IMR-90 (cell line): Measurements from ENCODE around the gene ACTRT2. TPM values are rescaled to one million over a fixed set of nuclear protein-coding genes. Genes with fewer than 3 reads are reported as not detected.

ENCODE experiments used
- ATAC-seq: fragments of 200-7000 bp; cut with Tn5 transposase; 2 replicates; pipeline ENCODE4 v1.9.1; 2020; ENCODE audit warnings: low read depth, mild to moderate bottlenecking, moderate library complexity
- BruUV-seq: library from RNA; stranded (reverse); fragments of 400-500 nt; replicated peaks from 2 replicates; lab custom pipeline; 2021; lab: Mats Ljungman, UMichigan
- CTCF ChIA-PET: fragments of 300-600 bp; formaldehyde crosslinking; extraction: SDS; loops from one replicate; lab custom pipeline; 2021; ENCODE audit warnings: antibody characterized with exemption; lab: Yijun Ruan, JAX
- POLR2A ChIA-PET: fragments of 300-600 bp; sonication (Branson Sonifier 250); formaldehyde crosslinking; loops from one replicate; lab custom pipeline; 2022; ENCODE audit warnings: antibody characterized with exemption; ENCODE audit not compliant: unreplicated experiment; lab: Charles Lee
- DNase-seq: peaks from one replicate; pipeline ENCODE4 v3.0.0; 2013
- H2AFZ ChIP-seq: replicated peaks from 2 replicates; pipeline ENCODE3; 2013; ENCODE audit warnings: low read length, mild to moderate bottlenecking; ENCODE audit not compliant: poor library complexity
- H2AK5ac ChIP-seq: 2 replicates; pipeline ENCODE4 v1.6.1; 2013; ENCODE audit warnings: low read depth, low read length, inconsistent platforms
- H2AK9ac ChIP-seq: replicated peaks from 2 replicates; pipeline ENCODE3; 2013; ENCODE audit warnings: mild to moderate bottlenecking, low read depth, low read length, moderate library complexity; ENCODE audit not compliant: poor library complexity
- H2BK120ac ChIP-seq: 2 replicates; pipeline ENCODE4 v1.6.1; 2013; ENCODE audit warnings: low read depth, low read length, inconsistent platforms
- H2BK15ac ChIP-seq: 3 replicates; pipeline ENCODE4 v1.6.1; 2013; ENCODE audit warnings: low read depth, low read length, inconsistent platforms
- H2BK20ac ChIP-seq: 2 replicates; pipeline ENCODE4 v1.6.1; 2013; ENCODE audit warnings: low read depth, mild to moderate bottlenecking, inconsistent platforms, low read length, moderate library complexity
- H2BK5ac ChIP-seq: 2 replicates; pipeline ENCODE4 v1.6.1; 2013; ENCODE audit warnings: mild to moderate bottlenecking, low read depth, low read length, inconsistent platforms; ENCODE audit not compliant: poor library complexity, severe bottlenecking
- H3K14ac ChIP-seq: replicated peaks from 2 replicates; pipeline ENCODE4 v1.6.1; 2013; ENCODE audit warnings: low read depth, low read length, inconsistent platforms
- H3K18ac ChIP-seq: 2 replicates; pipeline ENCODE4 v1.6.1; 2013; ENCODE audit warnings: low read depth, low read length, control low read depth
- H3K23ac ChIP-seq: 2 replicates; pipeline ENCODE4 v1.6.1; 2013; ENCODE audit warnings: low read depth, low read length, inconsistent platforms
- H3K27ac ChIP-seq: 2 replicates; pipeline ENCODE4 v1.5.1; 2013; ENCODE audit warnings: mild to moderate bottlenecking, control low read depth, low read length; ENCODE audit not compliant: insufficient read depth
- H3K27me3 ChIP-seq: 2 replicates; pipeline ENCODE4 v1.6.1; 2013; ENCODE audit warnings: low read length; ENCODE audit not compliant: control insufficient read depth, insufficient read depth
- H3K36me3 ChIP-seq: 2 replicates; pipeline ENCODE4 v1.6.1; 2013; ENCODE audit warnings: low read length, mixed read lengths; ENCODE audit not compliant: control insufficient read depth, insufficient read depth
- H3K4ac ChIP-seq: 2 replicates; pipeline ENCODE4 v1.6.1; 2013; ENCODE audit warnings: low read depth, low read length, inconsistent platforms
- H3K4me1 ChIP-seq: 2 replicates; pipeline ENCODE4 v1.6.1; 2013; ENCODE audit warnings: low read length, mixed read lengths; ENCODE audit not compliant: control insufficient read depth, insufficient read depth
- H3K4me2 ChIP-seq: 2 replicates; pipeline ENCODE4 v1.6.1; 2013; ENCODE audit warnings: low read depth, mild to moderate bottlenecking, control low read depth, low read length, moderate library complexity
- H3K4me3 ChIP-seq: 2 replicates; pipeline ENCODE4 v1.5.1; 2013; ENCODE audit warnings: low read depth, mild to moderate bottlenecking, control low read depth, low read length, moderate library complexity; ENCODE audit not compliant: insufficient read depth
- H3K56ac ChIP-seq: 2 replicates; pipeline ENCODE4 v1.6.1; 2013; ENCODE audit warnings: low read length, inconsistent platforms; ENCODE audit not compliant: insufficient read depth; ENCODE audit errors: extremely low read depth
- H3K79me1 ChIP-seq, 2 experiments: 2 replicates each; pipeline ENCODE4 v1.6.1; 2013; ENCODE audit warnings: low read length in 2 of 2, inconsistent platforms in 1 of 2, low read depth in 1 of 2
- H3K9ac ChIP-seq: 2 replicates; pipeline ENCODE4 v1.6.1; 2013; ENCODE audit warnings: low read depth, low read length, control low read depth
- H3K9me1 ChIP-seq: 2 replicates; pipeline ENCODE4 v1.6.1; 2013; ENCODE audit warnings: low read length, inconsistent platforms; ENCODE audit not compliant: insufficient read depth
- H3K9me3 ChIP-seq: 2 replicates; pipeline ENCODE4 v1.6.1; 2013; ENCODE audit warnings: low read length; ENCODE audit not compliant: control insufficient read depth, insufficient read depth
- H4K20me1 ChIP-seq: 2 replicates; pipeline ENCODE4 v1.6.1; 2013; ENCODE audit warnings: low read length, inconsistent platforms; ENCODE audit not compliant: insufficient read depth
- H4K5ac ChIP-seq: 2 replicates; pipeline ENCODE4 v1.6.1; 2013; ENCODE audit warnings: mild to moderate bottlenecking, low read depth, low read length, control low read depth
- H4K8ac ChIP-seq, 2 experiments: 2 replicates each; pipeline ENCODE4 v1.6.1; 2013; ENCODE audit warnings: low read depth in 2 of 2, low read length in 2 of 2, control low read depth in 1 of 2, inconsistent platforms in 1 of 2
- H4K91ac ChIP-seq: 2 replicates; pipeline ENCODE4 v1.6.1; 2013; ENCODE audit warnings: low read depth, low read length, inconsistent platforms; ENCODE audit not compliant: insufficient read depth
- BHLHE40 ChIP-seq: fragments of 150-350 bp; IDR thresholded peaks from 2 replicates; pipeline ENCODE4 v1.6.1; 2016; ENCODE audit warnings: mild to moderate bottlenecking, low read depth, low read length
- CEBPB ChIP-seq: IDR thresholded peaks from 2 replicates; pipeline ENCODE4 v1.6.1; 2012; ENCODE audit warnings: low read depth, low read length, improper control_type of control experiment
- CHD1 ChIP-seq: IDR thresholded peaks from 2 replicates; pipeline ENCODE4 v1.6.1; 2012; ENCODE audit warnings: low read depth, low read length, improper control_type of control experiment
- FOS ChIP-seq: fragments of 150-350 bp; IDR thresholded peaks from 2 replicates; pipeline ENCODE4 v1.6.1; 2016; ENCODE audit warnings: low read depth, low read length
- MAFK ChIP-seq: IDR thresholded peaks from 2 replicates; pipeline ENCODE4 v1.6.1; 2012; ENCODE audit warnings: low read depth, low read length, improper control_type of control experiment
- MXI1 ChIP-seq: IDR thresholded peaks from 2 replicates; pipeline ENCODE4 v1.6.1; 2012; ENCODE audit warnings: low read depth, mild to moderate bottlenecking, low read length, moderate library complexity, borderline replicate concordance
- NFE2L2 ChIP-seq: fragments of 150-350 bp; IDR thresholded peaks from 2 replicates; pipeline ENCODE4 v1.6.1; 2016; ENCODE audit warnings: low read depth, mild to moderate bottlenecking, low read length
- RFX5 ChIP-seq: IDR thresholded peaks from 2 replicates; pipeline ENCODE4 v1.8.0; 2012; ENCODE audit warnings: low read depth, mild to moderate bottlenecking, low read length, moderate library complexity
- WGBS, 2 experiments: methylation state at CpG; one replicate each; pipeline versions ENCODE4 v1.1.5 to v1.1.7; 2013; ENCODE audit warnings: missing lambda C conversion rate in 2 of 2; ENCODE audit not compliant: insufficient read length in 1 of 2; ENCODE audit errors: extremely low coverage in 2 of 2; 5-methylcytosine and 5-hydroxymethylcytosine counted together
- dilution Hi-C: fragments of 300-500 bp; cut with HindIII; formaldehyde crosslinking; loops from one replicate; pipeline ENCODE4 v1.14.3; 2018; ENCODE audit warnings: low sequenced_read_pairs; ENCODE audit not compliant: unreplicated experiment
- in situ Hi-C: fragments of 300-500 bp; cut with MboI; formaldehyde crosslinking; loops from 3 replicates; pipeline ENCODE4 v1.14.3; 2019; ENCODE audit warnings: low sequenced_read_pairs, inconsistent platforms, mixed read lengths
- intact Hi-C: fragments of 100-400 bp; cut with micrococcal nuclease; formaldehyde crosslinking; loops from 2 replicates; pipeline ENCODE4 v1.10.0; 2022
- polyA plus RNA-seq, 3 experiments: library from polyadenylated mRNA; depleted of rRNA; stranded (reverse); fragments of >200 nt; gene quantifications; 2 replicates each; pipeline ENCODE4 v1.2.3, GENCODE V29; 2012; ENCODE audit warnings: low replicate concordance in 1 of 3
- total RNA-seq: library from RNA; depleted of rRNA; stranded (reverse); fragments of >200 nt; gene quantifications from 2 replicates; pipeline ENCODE4 v1.2.3, GENCODE V29; 2012
- TF ChIP-seq, protein P1 (sequence below): conservative IDR thresholded peaks from 2 replicates; pipeline ENCODE4 v1.5.1; 2012; ENCODE audit warnings: mild to moderate bottlenecking, low read depth, low read length, improper control_type of control experiment
- TF ChIP-seq, protein P2 (sequence below): fragments of 150-350 bp; IDR thresholded peaks from 2 replicates; pipeline ENCODE4 v1.6.1; 2016; ENCODE audit warnings: low read depth, mild to moderate bottlenecking, low read length, moderate library complexity, borderline replicate concordance
- TF ChIP-seq, protein P3 (sequence below): fragments of 150-350 bp; IDR thresholded peaks from 2 replicates; pipeline ENCODE4 v1.6.1; 2017; ENCODE audit warnings: mild to moderate bottlenecking, antibody characterized with exemption, low read length, low read depth

The ACTRT2 gene
- total and polyA plus RNA-seq, 2 of the 4 experiments (the other 2 are of a cell fraction): not detected

DNA sequence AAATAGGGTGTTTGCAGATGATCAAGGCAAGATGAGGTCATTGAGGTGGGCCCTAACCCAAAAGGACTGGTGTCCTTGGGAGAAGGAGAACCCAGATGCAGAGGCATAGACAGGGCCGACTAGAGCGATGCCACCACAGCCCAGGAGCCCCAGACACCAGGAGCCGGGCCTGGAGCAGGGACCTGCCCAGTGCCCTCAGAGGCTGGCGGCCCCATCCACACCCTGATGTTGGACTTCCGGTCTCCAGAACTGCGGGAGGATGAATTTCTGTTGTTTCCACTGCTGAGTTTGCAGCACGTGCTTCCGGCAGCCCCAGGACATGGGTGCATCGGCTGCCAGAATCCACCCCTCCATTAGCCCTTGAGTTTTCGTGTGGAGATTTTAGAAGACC, 7.2 kb upstream of the ACTRT2 start:
- H3K18ac ChIP-seq: no peak overlapping the region
- in situ Hi-C loops: no loop called here
- H2AFZ ChIP-seq: no peak overlapping the region
- no peaks in the 10 kb centered on the region for H3K27me3 ChIP-seq
- no peak overlapping the region for H4K91ac ChIP-seq
- no peaks in the 10 kb centered on the region for H3K79me1 ChIP-seq
- BruUV-seq: no TSS peak
- H2AK9ac ChIP-seq: no peak overlapping the region
- no peak overlapping the region for H4K5ac ChIP-seq
- H2AK5ac ChIP-seq: no peak overlapping the region
- H2BK5ac ChIP-seq: no peak overlapping the region
- no peaks in the 10 kb centered on the region for H3K4me1 ChIP-seq
- DNase-seq: no peak
- dilution Hi-C loops: no loop called here
- TF ChIP-seq, protein P1, sequence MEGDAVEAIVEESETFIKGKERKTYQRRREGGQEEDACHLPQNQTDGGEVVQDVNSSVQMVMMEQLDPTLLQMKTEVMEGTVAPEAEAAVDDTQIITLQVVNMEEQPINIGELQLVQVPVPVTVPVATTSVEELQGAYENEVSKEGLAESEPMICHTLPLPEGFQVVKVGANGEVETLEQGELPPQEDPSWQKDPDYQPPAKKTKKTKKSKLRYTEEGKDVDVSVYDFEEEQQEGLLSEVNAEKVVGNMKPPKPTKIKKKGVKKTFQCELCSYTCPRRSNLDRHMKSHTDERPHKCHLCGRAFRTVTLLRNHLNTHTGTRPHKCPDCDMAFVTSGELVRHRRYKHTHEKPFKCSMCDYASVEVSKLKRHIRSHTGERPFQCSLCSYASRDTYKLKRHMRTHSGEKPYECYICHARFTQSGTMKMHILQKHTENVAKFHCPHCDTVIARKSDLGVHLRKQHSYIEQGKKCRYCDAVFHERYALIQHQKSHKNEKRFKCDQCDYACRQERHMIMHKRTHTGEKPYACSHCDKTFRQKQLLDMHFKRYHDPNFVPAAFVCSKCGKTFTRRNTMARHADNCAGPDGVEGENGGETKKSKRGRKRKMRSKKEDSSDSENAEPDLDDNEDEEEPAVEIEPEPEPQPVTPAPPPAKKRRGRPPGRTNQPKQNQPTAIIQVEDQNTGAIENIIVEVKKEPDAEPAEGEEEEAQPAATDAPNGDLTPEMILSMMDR: no peak
- TF ChIP-seq FOS: no peak
- no peak for TF ChIP-seq CHD1
- no peak for TF ChIP-seq RFX5
- TF ChIP-seq, protein P2, sequence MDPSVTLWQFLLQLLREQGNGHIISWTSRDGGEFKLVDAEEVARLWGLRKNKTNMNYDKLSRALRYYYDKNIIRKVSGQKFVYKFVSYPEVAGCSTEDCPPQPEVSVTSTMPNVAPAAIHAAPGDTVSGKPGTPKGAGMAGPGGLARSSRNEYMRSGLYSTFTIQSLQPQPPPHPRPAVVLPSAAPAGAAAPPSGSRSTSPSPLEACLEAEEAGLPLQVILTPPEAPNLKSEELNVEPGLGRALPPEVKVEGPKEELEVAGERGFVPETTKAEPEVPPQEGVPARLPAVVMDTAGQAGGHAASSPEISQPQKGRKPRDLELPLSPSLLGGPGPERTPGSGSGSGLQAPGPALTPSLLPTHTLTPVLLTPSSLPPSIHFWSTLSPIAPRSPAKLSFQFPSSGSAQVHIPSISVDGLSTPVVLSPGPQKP: no peak
- TF ChIP-seq MXI1: no peak
- TF ChIP-seq CEBPB: no peak
- TF ChIP-seq NFE2L2: no peak
- TF ChIP-seq, protein P3, sequence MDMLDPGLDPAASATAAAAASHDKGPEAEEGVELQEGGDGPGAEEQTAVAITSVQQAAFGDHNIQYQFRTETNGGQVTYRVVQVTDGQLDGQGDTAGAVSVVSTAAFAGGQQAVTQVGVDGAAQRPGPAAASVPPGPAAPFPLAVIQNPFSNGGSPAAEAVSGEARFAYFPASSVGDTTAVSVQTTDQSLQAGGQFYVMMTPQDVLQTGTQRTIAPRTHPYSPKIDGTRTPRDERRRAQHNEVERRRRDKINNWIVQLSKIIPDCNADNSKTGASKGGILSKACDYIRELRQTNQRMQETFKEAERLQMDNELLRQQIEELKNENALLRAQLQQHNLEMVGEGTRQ: no peak
- TF ChIP-seq BHLHE40: no peak
- TF ChIP-seq MAFK: no peak
- no peak for ATAC-seq
- no peak overlapping the region for H3K27ac ChIP-seq
- no peak overlapping the region for H3K23ac ChIP-seq
- no peak overlapping the region for H3K4ac ChIP-seq
- H3K14ac ChIP-seq: no peak overlapping the region
- H3K4me3 ChIP-seq: no peak overlapping the region
- ChIA-PET POLR2A (no interaction called here), CTCF (no interaction called here)
- no peaks in the 10 kb centered on the region for H3K36me3 ChIP-seq
- no peak overlapping the region for H3K56ac ChIP-seq
- H3K9ac ChIP-seq: no peak overlapping the region
- no peaks in the 10 kb centered on the region for H3K9me1 ChIP-seq
- no peak overlapping the region for H3K4me2 ChIP-seq
- H2BK20ac ChIP-seq: no peak overlapping the region
- H2BK15ac ChIP-seq: no peak overlapping the region
- peaks cover 51% of the 10 kb centered on the region for H3K9me3 ChIP-seq
- no peaks in the 10 kb centered on the region for H4K20me1 ChIP-seq
- intact Hi-C loops: no loop called here
- no peak overlapping the region for H2BK120ac ChIP-seq
- WGBS, 2 experiments: 50% methylated on average over 4 of the region's 10 CpGs; no CpG with 5 or more reads in 1 of the 2 experiments
- no peak overlapping the region for H4K8ac ChIP-seq
